GM18867 (cell line): ENCODE data around the gene SLA2.
"Not testable (repeated sequence)": the region's sequence is repeated elsewhere in the genome, so short reads cannot be mapped to it uniquely, and the experiment has no call there.

Source experiments
- ATAC-seq: cut with Tn5 transposase; IDR thresholded peaks from one replicate; pipeline ENCODE4 v1.9.1; 2021; ENCODE audit warnings: mild to moderate bottlenecking, moderate library complexity; ENCODE audit not compliant: unreplicated experiment

Gene SLA2

GRCh38 chr20:36646678-36647077 is 682 bp upstream of the SLA2 start:
- ATAC-seq: no peak

- ATAC-seq: no peak
Observed at GRCh38 chr20:36645353-36645752, 643 bp downstream of the SLA2 start.

GRCh38 chr20:36644706-36645095 is 1.3 kb downstream of the SLA2 start:
- no peak for ATAC-seq

- ATAC-seq: no peak
Observed at GRCh38 chr20:36644032-36644705, 1.8 kb downstream of the SLA2 start.

GRCh38 chr20:36642136-36642535 is 3.9 kb downstream of the SLA2 start:
- no peak for ATAC-seq

GRCh38 chr20:36641506-36641843 is 4.5 kb downstream of the SLA2 start:
- no peak for ATAC-seq

GRCh38 chr20:36638876-36639400 is 7.1 kb downstream of the SLA2 start:
- not testable (repeated sequence) for ATAC-seq

GRCh38 chr20:36634342-36634741 is 11.7 kb downstream of the SLA2 start:
- ATAC-seq: no peak

- ATAC-seq: no peak
Observed at GRCh38 chr20:36633285-36633772, 12.7 kb downstream of the SLA2 start.

- ATAC-seq: no peak
Observed at GRCh38 chr20:36632487-36633284, 13.3 kb downstream of the SLA2 start.

GRCh38 chr20:36632147-36632486 is 13.9 kb downstream of the SLA2 start:
- no peak for ATAC-seq

GRCh38 chr20:36631646-36632045 is 14.3 kb downstream of the SLA2 start:
- ATAC-seq: no peak

GRCh38 chr20:36629719-36630681 is 16.0 kb downstream of the SLA2 start:
- ATAC-seq: no peak

GRCh38 chr20:36628076-36628475 is 17.9 kb downstream of the SLA2 start:
- ATAC-seq: no peak

- no peak for ATAC-seq
Observed at GRCh38 chr20:36624944-36625324, 21.1 kb downstream of the SLA2 start.

GRCh38 chr20:36624068-36624943 is 21.7 kb downstream of the SLA2 start:
- ATAC-seq: no peak

- no peak for ATAC-seq
Observed at GRCh38 chr20:36623444-36623843, 22.6 kb downstream of the SLA2 start.

- no peak for ATAC-seq
Observed at GRCh38 chr20:36620917-36621316, 25.1 kb downstream of the SLA2 start.

- ATAC-seq: no peak
Observed at GRCh38 chr20:36614781-36615557, 31.0 kb downstream of the SLA2 start.
